GM12878 (cell line): Measurements from ENCODE around the gene SUFU. TPM values are rescaled to one million over a fixed set of nuclear protein-coding genes. Genes with fewer than 3 reads are reported as not detected.

Experiments
- ATAC-seq: fragments of 200-7000 bp; cut with Tn5 transposase; 3 replicates; pipeline ENCODE4 v1.9.1; 2020; ENCODE audit warnings: mild to moderate bottlenecking, moderate library complexity
- BruUV-seq: library from RNA; stranded (reverse); fragments of 400-500 nt; replicated peaks from 2 replicates; lab custom pipeline; 2021; lab: Mats Ljungman, UMichigan
- CTCF ChIA-PET: fragments of 300-600 bp; sonication (Branson Sonifier 250); formaldehyde crosslinking; extraction: SDS; loops from one replicate; lab custom pipeline; 2021; ENCODE audit warnings: inconsistent platforms; lab: Yijun Ruan, JAX
- POLR2A ChIA-PET: fragments of 350-600 bp; formaldehyde crosslinking; extraction: SDS; loops from one replicate; lab custom pipeline; 2021; ENCODE audit warnings: inconsistent platforms; lab: Charles Lee
- RAD21 ChIA-PET: fragments of 300-600 bp; sonication (Branson Sonifier 250); formaldehyde crosslinking; loops from one replicate; lab custom pipeline; 2023; ENCODE audit warnings: antibody characterized with exemption; ENCODE audit not compliant: unreplicated experiment; lab: Charles Lee
- SMC1A ChIA-PET: fragments of 300-600 bp; sonication (Branson Sonifier 250); formaldehyde crosslinking; loops from one replicate; lab custom pipeline; 2023; ENCODE audit not compliant: unreplicated experiment, uncharacterized antibody; lab: Charles Lee
- DNase-seq: peaks from one replicate; pipeline ENCODE4 v3.0.0-alpha.2; 2011; ENCODE audit warnings: low read depth, low spot score
- FAIRE-seq: peaks from 3 replicates; lab custom pipeline; 2011; peaks lifted over from hg19 to GRCh38; lab: Jason Lieb, UNC
- H2AFZ ChIP-seq: 2 replicates; pipeline ENCODE4 v1.6.0; 2011; ENCODE audit warnings: low read depth, low read length, control low read depth; ENCODE audit not compliant: control insufficient read depth
- H3K27ac ChIP-seq: 2 replicates; pipeline ENCODE4 v1.5.1; 2011; ENCODE audit warnings: control low read depth; ENCODE audit not compliant: control insufficient read depth, insufficient read depth
- H3K27me3 ChIP-seq, 2 experiments: replicated peaks in 1 of 2; 2 replicates each; pipeline versions ENCODE4 v1.6.0 to v1.6.1; 2011; ENCODE audit warnings: low read length in 1 of 2; ENCODE audit not compliant: control insufficient read depth in 2 of 2, insufficient read depth in 2 of 2
- H3K36me3 ChIP-seq, 2 experiments: 2 replicates each; pipeline ENCODE4 v1.5.1; 2011; ENCODE audit warnings: low read length in 1 of 2; ENCODE audit not compliant: control insufficient read depth in 2 of 2, insufficient read depth in 2 of 2
- H3K4me1 ChIP-seq: 2 replicates; pipeline ENCODE4 v1.6.1; 2011; ENCODE audit warnings: mild to moderate bottlenecking, low read length, moderate library complexity, mixed read lengths; ENCODE audit not compliant: control insufficient read depth, insufficient read depth
- H3K4me2 ChIP-seq: 2 replicates; pipeline ENCODE4 v1.6.0; 2011; ENCODE audit warnings: control low read depth; ENCODE audit not compliant: control insufficient read depth, insufficient read depth
- H3K4me3 ChIP-seq: fragments of 200-600 bp; sonication (generic); 2 replicates; pipeline ENCODE4 v1.5.1; 2016
- H3K79me2 ChIP-seq: 2 replicates; pipeline ENCODE4 v1.6.0; 2011; ENCODE audit warnings: low read length; ENCODE audit not compliant: control insufficient read depth, insufficient read depth
- H3K9ac ChIP-seq: 2 replicates; pipeline ENCODE4 v1.8.0; 2011; ENCODE audit warnings: low read length, control low read depth, mixed read lengths; ENCODE audit not compliant: control insufficient read depth, insufficient read depth
- H3K9me3 ChIP-seq: replicated peaks from 3 replicates; pipeline ENCODE4 v1.5.1; 2011; ENCODE audit warnings: mild to moderate bottlenecking, low read length; ENCODE audit not compliant: control insufficient read depth, insufficient read depth
- H4K20me1 ChIP-seq: 2 replicates; pipeline ENCODE4 v1.6.0; 2011; ENCODE audit not compliant: control insufficient read depth, insufficient read depth
- ASH2L ChIP-seq: fragments of 300-600, 200-600 bp; sonication (generic); IDR thresholded peaks from 2 replicates; pipeline ENCODE4 v1.6.1; 2017; ENCODE audit warnings: low read depth, mild to moderate bottlenecking, borderline replicate concordance
- BCLAF1 ChIP-seq: fragments of 450-650 bp; IDR thresholded peaks from 2 replicates; pipeline ENCODE4 v1.6.1; 2017; ENCODE audit warnings: antibody characterized with exemption, mild to moderate bottlenecking, moderate library complexity
- CBFB ChIP-seq: IDR thresholded peaks from 2 replicates; pipeline ENCODE4 v1.6.1; 2016; ENCODE audit warnings: antibody characterized with exemption, low read depth
- CBX3 ChIP-seq: fragments of 200-600 bp; sonication (generic); IDR thresholded peaks from 2 replicates; pipeline ENCODE4 v1.6.1; 2016; ENCODE audit warnings: low read depth, borderline replicate concordance
- CHD2 ChIP-seq: IDR thresholded peaks from 2 replicates; pipeline ENCODE4 v1.6.1; 2011; ENCODE audit warnings: low read depth, low read length, improper control_type of control experiment, borderline replicate concordance
- CHD4 ChIP-seq: fragments of 200-600 bp; sonication (generic); IDR thresholded peaks from 2 replicates; pipeline ENCODE4 v1.6.1; 2016; ENCODE audit warnings: mild to moderate bottlenecking
- E4F1 ChIP-seq: fragments of 450-650 bp; IDR thresholded peaks from 2 replicates; pipeline ENCODE4 v1.6.1; 2018; ENCODE audit warnings: borderline replicate concordance, mild to moderate bottlenecking; ENCODE audit not compliant: partially characterized antibody
- FOXM1 ChIP-seq: IDR thresholded peaks from 2 replicates; pipeline ENCODE4 v1.6.1; 2012; ENCODE audit warnings: low read depth, mild to moderate bottlenecking, inconsistent platforms, low read length, moderate library complexity
- HDGF ChIP-seq: fragments of 450-650 bp; IDR thresholded peaks from 2 replicates; pipeline ENCODE4 v1.6.1; 2016; ENCODE audit warnings: antibody characterized with exemption
- IKZF2 ChIP-seq, 2 experiments: fragments of 450-650 bp; IDR thresholded peaks; 2 replicates each; pipeline ENCODE4 v1.6.1; 2017; ENCODE audit warnings: mild to moderate bottlenecking in 2 of 2, moderate library complexity in 2 of 2
- MXI1 ChIP-seq: fragments of 150-350 bp; IDR thresholded peaks from 2 replicates; pipeline ENCODE4 v1.6.1; 2011; ENCODE audit warnings: low read depth, mild to moderate bottlenecking, inconsistent platforms, low read length, improper control_type of control experiment
- NR2C1 ChIP-seq: fragments of 450-650 bp; IDR thresholded peaks from 2 replicates; pipeline ENCODE4 v1.6.1; 2017; ENCODE audit warnings: antibody characterized with exemption, mild to moderate bottlenecking, moderate library complexity
- NR2F1 ChIP-seq: fragments of 450-650 bp; conservative IDR thresholded peaks from 2 replicates; pipeline ENCODE4 v1.6.1; 2017; ENCODE audit warnings: mild to moderate bottlenecking
- RB1 ChIP-seq: fragments of 450-650 bp; formaldehyde crosslinking; IDR thresholded peaks from 2 replicates; pipeline ENCODE4 v1.6.1; 2017; ENCODE audit warnings: mild to moderate bottlenecking, borderline replicate concordance
- TARDBP ChIP-seq: IDR thresholded peaks from 2 replicates; pipeline ENCODE4 v1.6.1; 2016; ENCODE audit warnings: borderline replicate concordance
- ZNF622 ChIP-seq: fragments of 450-650 bp; IDR thresholded peaks from 2 replicates; pipeline ENCODE4 v1.6.1; 2017; ENCODE audit warnings: mild to moderate bottlenecking, inconsistent platforms
- in situ Hi-C: fragments of 300-500 bp; cut with MboI; formaldehyde crosslinking; loops from 9 replicates; pipeline ENCODE4 v1.14.3; 2018; ENCODE audit warnings: mixed read lengths
- intact Hi-C: fragments of 100-400 bp; cut with micrococcal nuclease; formaldehyde crosslinking; loops from one replicate; pipeline ENCODE4 v1.14.2; 2022; ENCODE audit not compliant: unreplicated experiment
- polyA plus RNA-seq, 11 experiments: library from polyadenylated mRNA; depleted of rRNA in 4 of 11; unstranded in 6 of 11; stranded (reverse) in 5 of 11; fragments of >200 nt; fragmentation: Nextera tagmentation in 4 of 11; fragmentation: Illumina TruSeq in 1 of 11; extraction: Ambion mirVana in 4 of 11; extraction: Trizol in 1 of 11; gene quantifications; 1 replicate in 1 of 11; 2 replicates in 10 of 11; pipeline versions ENCODE4 v1.2.1 to v1.2.3, GENCODE V29; 2011 to 2016; ENCODE audit warnings: inconsistent platforms in 2 of 11, missing spikeins in 2 of 11, low read depth in 1 of 11
- total RNA-seq, 4 experiments: library from RNA; depleted of rRNA in 3 of 4; stranded (reverse); fragments of >200 nt in 3 of 4; fragmentation: Illumina TruSeq in 1 of 4; extraction: Trizol in 1 of 4; gene quantifications; 2 replicates each; pipeline versions ENCODE4 v1.2.1 to v1.2.3, GENCODE V29; 2013 to 2021

Gene SUFU
- total and polyA plus RNA-seq, 10 of the 15 experiments (the other 5 are each of a cell fraction or from before 2014, with no cell fraction given) = 0.68 to 7.7 (median 2.4) TPM

GRCh38 chr10:102479651-102480050 lies 24.1 kb upstream of the SUFU start:
- H3K27me3 ChIP-seq = no peaks in the 10 kb centered on the region
- no peak for DNase-seq
- H3K4me3 ChIP-seq = no peak overlapping the region
- H4K20me1 ChIP-seq = no peaks in the 10 kb centered on the region; the same call in 1 of the 2 replicates
- TF ChIP-seq NR2F1 = no peak
- no peak for TF ChIP-seq RB1
- TF ChIP-seq CHD2 = no peak
- no peak for TF ChIP-seq HDGF
- no peak for TF ChIP-seq CHD4
- no peak for TF ChIP-seq ZNF622
- TF ChIP-seq FOXM1 = no peak
- TF ChIP-seq TARDBP = no peak
- no peak for TF ChIP-seq MXI1
- TF ChIP-seq IKZF2 (IDR thresholded peaks at IDR 0.05) = no peak
- no peak for TF ChIP-seq CBX3
- no peak for TF ChIP-seq BCLAF1
- no peak for TF ChIP-seq NR2C1
- TF ChIP-seq CBFB = no peak
- TF ChIP-seq E4F1 = no peak
- no peak for TF ChIP-seq ASH2L
- H3K79me2 ChIP-seq = no peaks in the 10 kb centered on the region
- H3K9me3 ChIP-seq = no peaks in the 10 kb centered on the region
- no peak overlapping the region for H3K4me2 ChIP-seq
- H3K4me1 ChIP-seq = no peaks in the 10 kb centered on the region
- peaks cover 22 to 43% of the 10 kb centered on the region in 2 experiments for H3K36me3 ChIP-seq
- ChIA-PET SMC1A (interaction anchor here (0.9 to 3.3 kb wide), 11 partner anchors 17 to 290 kb away, joined by 3 to 24 read pairs (median 3); partner anchors contain the start of genes ACTR1A and C10orf95), POLR2A (interaction anchor here (0.8 to 1.2 kb wide), 4 partner anchors 30 to 86 kb away, joined by 3 read pairs; no protein-coding TSS in a partner anchor), CTCF (interaction anchor here (0.6 to 3.7 kb wide), 27 partner anchors 8 to 260 kb away, joined by 3 to 42 read pairs (median 5); partner anchors contain the start of genes ACTR1A, C10orf95 and ELOVL3), RAD21 (interaction anchor here (0.5 to 3.8 kb wide), 20 partner anchors 18 to 318 kb away, joined by 3 to 23 read pairs (median 4); partner anchors contain the start of genes ACTR1A and CUEDC2)
- intact Hi-C loops (loop anchor here (1.0 to 5.0 kb wide), 3 partner anchors 85 to 252 kb away; partner anchors contain the start of gene ELOVL3), in situ Hi-C loops (no loop called here)
- no peak for ATAC-seq
- no peak for FAIRE-seq
- H2AFZ ChIP-seq = no peak overlapping the region
- H3K9ac ChIP-seq = no peak overlapping the region
- no peak overlapping the region for H3K27ac ChIP-seq
- no TSS peak for BruUV-seq
